Stimulated activated CD4-positive, alpha-beta T cell treated with anti-CD3 and anti-CD28 coated beads, Interleukin-1b, Interleukin-23, amount 100 ng/mL, for 4 hours (primary cell): Measurements from ENCODE around the gene CEP83.

Experiments used
- DNase-seq, 2 donors: peaks; one replicate each; pipeline ENCODE4 v3.0.0-alpha.2; 2020; ENCODE audit warnings: low read depth in 2 of 2

Gene CEP83

GRCh38 chr12:94269316-94269999 is 190.2 kb downstream of the CEP83 start:
- no peak for DNase-seq

- no peak for DNase-seq
These were observed 191.7 kb downstream of the CEP83 start for GRCh38 chr12:94267921-94268471.

- no peak for DNase-seq
These were observed 192.2 kb downstream of the CEP83 start for GRCh38 chr12:94267537-94267872.

GRCh38 chr12:94266796-94267536 is 192.7 kb downstream of the CEP83 start:
- no peak for DNase-seq

GRCh38 chr12:94265966-94266745 is 193.5 kb downstream of the CEP83 start:
- DNase-seq: no peak

- no peak for DNase-seq
These were observed 194.1 kb downstream of the CEP83 start for GRCh38 chr12:94265539-94265938.

GRCh38 chr12:94264736-94265485 is 194.8 kb downstream of the CEP83 start:
- DNase-seq: no peak

GRCh38 chr12:94263905-94264561 is 195.6 kb downstream of the CEP83 start:
- DNase-seq: no peak

GRCh38 chr12:94263011-94263811 is 196.5 kb downstream of the CEP83 start:
- peak; percentile 60 to 64 for DNase-seq

GRCh38 chr12:94262228-94263010 is 197.2 kb downstream of the CEP83 start:
- peak; percentile 45 to 68 for DNase-seq

GRCh38 chr12:94261786-94262185 is 197.9 kb downstream of the CEP83 start:
- no peak for DNase-seq

GRCh38 chr12:94261119-94261518 is 198.5 kb downstream of the CEP83 start:
- DNase-seq: no peak

GRCh38 chr12:94260717-94261116 is 198.9 kb downstream of the CEP83 start:
- no peak for DNase-seq

- DNase-seq: no peak
These were observed 199.7 kb downstream of the CEP83 start for GRCh38 chr12:94260017-94260416.

- DNase-seq: no peak
These were observed 201.1 kb downstream of the CEP83 start for GRCh38 chr12:94258593-94258992.
